ENCODE data around the gene CADM4. TPM values are rescaled to one million over a fixed set of nuclear protein-coding genes. Genes with fewer than 3 reads are reported as not detected.

CADM4 gene
- total RNA-seq, 1 experiment from 2014 or later, result 28.7 TPM

DNA sequence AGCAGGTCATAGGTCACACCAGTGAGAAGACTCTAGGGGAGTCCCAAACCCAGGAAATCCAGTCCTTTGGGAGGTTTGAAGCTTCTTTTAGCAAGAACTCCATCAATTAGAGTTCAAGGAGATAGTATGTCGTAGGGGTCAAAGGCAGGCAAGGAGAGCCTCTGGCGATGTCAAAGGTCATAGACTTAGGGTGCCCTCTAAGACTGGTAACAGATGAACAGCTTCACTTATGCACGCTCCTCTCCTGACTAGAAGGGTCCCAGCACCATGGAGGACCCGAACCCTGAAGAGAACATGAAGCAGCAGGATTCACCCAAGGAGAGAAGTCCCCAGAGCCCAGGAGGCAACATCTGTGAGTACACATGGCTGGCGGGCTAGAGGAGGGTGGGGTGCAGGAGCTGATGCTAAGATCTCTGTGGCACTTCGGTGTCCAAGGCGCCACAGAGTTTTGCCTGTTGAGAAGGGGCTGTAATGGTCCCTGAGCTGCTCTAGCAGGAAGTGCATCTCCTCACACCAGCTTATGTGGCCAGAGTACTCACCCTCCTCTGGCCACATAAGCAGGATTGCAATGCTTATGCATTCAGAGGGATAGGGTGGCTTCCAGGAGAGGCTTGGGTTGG lies 42.7 kb downstream of the CADM4 start:
- peaks cover 12% of the 10 kb centered on the region for H3K4me1 ChIP-seq (ENCODE audit: insufficient read depth, low read length, poor library complexity, severe bottlenecking)
- H3K27ac ChIP-seq (ENCODE audit: low read depth, low read length, poor library complexity, severe bottlenecking), result peak overlapping the region; percentile 96
- peak overlapping the region; percentile 78 for H3K4me3 ChIP-seq (ENCODE audit: low read depth, low read length, poor library complexity, severe bottlenecking)
- no peak for DNase-seq (ENCODE audit: low spot score)
- intact Hi-C loops (cut with micrococcal nuclease; ENCODE audit: unreplicated experiment), result loop anchor here (1.0 to 5.0 kb wide), 5 partner anchors 22 to 150 kb away; partner anchors contain the start of genes PINLYP, XRCC1, ZNF428 and ZNF575
- ChIA-PET CTCF (no interaction called here), POLR2A (ENCODE audit: low non-redundant PET) (no interaction called here)
- peaks cover 31% of the 10 kb centered on the region for H3K36me3 ChIP-seq (ENCODE audit: insufficient read depth, low read length, poor library complexity, severe bottlenecking)
- BruUV-seq (replicated peaks), result no TSS peak
- H3K27me3 ChIP-seq (replicated peaks; ENCODE audit: insufficient read depth, low read depth, low read length, poor library complexity), result no peaks in the 10 kb centered on the region
- TF ChIP-seq, protein P1, sequence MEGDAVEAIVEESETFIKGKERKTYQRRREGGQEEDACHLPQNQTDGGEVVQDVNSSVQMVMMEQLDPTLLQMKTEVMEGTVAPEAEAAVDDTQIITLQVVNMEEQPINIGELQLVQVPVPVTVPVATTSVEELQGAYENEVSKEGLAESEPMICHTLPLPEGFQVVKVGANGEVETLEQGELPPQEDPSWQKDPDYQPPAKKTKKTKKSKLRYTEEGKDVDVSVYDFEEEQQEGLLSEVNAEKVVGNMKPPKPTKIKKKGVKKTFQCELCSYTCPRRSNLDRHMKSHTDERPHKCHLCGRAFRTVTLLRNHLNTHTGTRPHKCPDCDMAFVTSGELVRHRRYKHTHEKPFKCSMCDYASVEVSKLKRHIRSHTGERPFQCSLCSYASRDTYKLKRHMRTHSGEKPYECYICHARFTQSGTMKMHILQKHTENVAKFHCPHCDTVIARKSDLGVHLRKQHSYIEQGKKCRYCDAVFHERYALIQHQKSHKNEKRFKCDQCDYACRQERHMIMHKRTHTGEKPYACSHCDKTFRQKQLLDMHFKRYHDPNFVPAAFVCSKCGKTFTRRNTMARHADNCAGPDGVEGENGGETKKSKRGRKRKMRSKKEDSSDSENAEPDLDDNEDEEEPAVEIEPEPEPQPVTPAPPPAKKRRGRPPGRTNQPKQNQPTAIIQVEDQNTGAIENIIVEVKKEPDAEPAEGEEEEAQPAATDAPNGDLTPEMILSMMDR (conservative IDR thresholded peaks at IDR 0.05; ENCODE audit: low read depth, low read length), result no peak
- H3K9me3 ChIP-seq (ENCODE audit: low read depth, low read length, poor library complexity, severe bottlenecking), result no peaks in the 10 kb centered on the region

DNA sequence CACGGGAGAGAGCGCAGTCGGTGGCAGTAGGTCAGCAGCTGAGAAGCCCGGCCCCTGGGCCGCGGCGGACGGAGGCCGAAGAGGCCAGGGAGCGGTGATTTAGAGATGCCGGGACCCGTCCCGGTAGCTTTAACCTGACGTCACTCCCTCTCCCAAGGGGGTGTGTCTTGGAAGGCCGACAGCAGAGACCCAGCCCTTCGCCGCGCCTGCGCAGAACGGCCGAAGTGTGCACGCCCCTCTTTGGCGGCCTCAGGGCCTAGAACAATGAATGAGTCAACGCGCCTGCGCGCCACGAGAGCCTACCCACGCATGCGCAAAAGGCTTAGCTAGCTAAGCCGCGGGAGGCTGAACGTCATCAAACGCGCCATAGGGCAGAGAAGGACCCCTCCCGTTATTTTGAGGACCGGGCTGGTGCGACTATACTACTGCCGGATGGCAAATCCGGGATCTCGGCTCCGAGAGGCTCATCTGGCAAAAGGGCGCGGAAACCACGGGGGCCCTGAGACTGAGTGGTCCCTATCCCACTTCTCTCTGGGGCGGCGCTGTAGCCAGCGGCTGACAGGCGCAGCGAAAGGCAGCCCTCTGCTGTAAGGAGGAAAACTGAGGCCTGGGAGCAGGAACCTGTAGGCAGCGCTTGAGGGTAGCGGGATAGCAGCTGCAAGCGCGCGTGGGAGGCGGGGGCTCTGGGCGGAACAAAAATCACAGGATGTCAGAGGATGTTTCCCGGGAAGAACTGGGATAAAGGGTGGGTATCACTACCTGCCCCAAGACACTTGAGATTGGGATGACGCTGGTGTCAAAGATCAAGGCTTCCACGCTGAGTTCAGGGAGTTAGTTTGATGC lies 43.4 kb downstream of the CADM4 start, which contains the start of the genes IRGQ and ZNF576:
Gene IRGQ, minus strand, starts transcription at position 136 of the 843 bp plus-strand sequence. CDS start 796 bp downstream, outside the sequence.
Gene ZNF576, plus strand, starts transcription at position 597 of the 843 bp plus-strand sequence. CDS start 514 bp downstream, outside the sequence.
- no peaks in the 10 kb centered on the region for H3K9me3 ChIP-seq (ENCODE audit: low read depth, low read length, poor library complexity, severe bottlenecking)
- intact Hi-C loops (cut with micrococcal nuclease; ENCODE audit: unreplicated experiment), result loop anchor here (1.0 to 5.0 kb wide), 5 partner anchors 21 to 149 kb away; partner anchors contain the start of genes PINLYP, XRCC1, ZNF428 and ZNF575
- peak; percentile 99 for DNase-seq (ENCODE audit: low spot score)
- ChIA-PET CTCF (interaction anchor here (0.6 to 0.9 kb wide), 3 partner anchors 39 to 1890 kb away, joined by 3 to 13 read pairs (median 7); no protein-coding TSS in a partner anchor), POLR2A (ENCODE audit: low non-redundant PET) (interaction anchor here (0.5 to 0.8 kb wide), 3 partner anchors 12 to 451 kb away, joined by 4 to 14 read pairs (median 5); no protein-coding TSS in a partner anchor)
- peak within 1 kb of the TSS; percentile 96 for H3K27ac ChIP-seq (ENCODE audit: low read depth, low read length, poor library complexity, severe bottlenecking)
- BruUV-seq (replicated peaks), result TSS peak; percentile 38
- H3K27me3 ChIP-seq (replicated peaks; ENCODE audit: insufficient read depth, low read depth, low read length, poor library complexity), result no peaks in the 10 kb centered on the region
- TF ChIP-seq, protein P1 (conservative IDR thresholded peaks at IDR 0.05; ENCODE audit: low read depth, low read length), result no peak; the same call in 1 of the 2 replicates
- TF ChIP-seq EZH2 (IDR thresholded peaks at IDR 0.05; ENCODE audit: borderline replicate concordance, low read depth, low read length, poor library complexity, severe bottlenecking), result no peak
- peak within 1 kb of the TSS; percentile 78 for H3K4me3 ChIP-seq (ENCODE audit: low read depth, low read length, poor library complexity, severe bottlenecking)
- H3K4me1 ChIP-seq (ENCODE audit: insufficient read depth, low read length, poor library complexity, severe bottlenecking), result peaks cover 12% of the 10 kb centered on the region
- peaks cover 31% of the 10 kb centered on the region for H3K36me3 ChIP-seq (ENCODE audit: insufficient read depth, low read length, poor library complexity, severe bottlenecking)

DNA sequence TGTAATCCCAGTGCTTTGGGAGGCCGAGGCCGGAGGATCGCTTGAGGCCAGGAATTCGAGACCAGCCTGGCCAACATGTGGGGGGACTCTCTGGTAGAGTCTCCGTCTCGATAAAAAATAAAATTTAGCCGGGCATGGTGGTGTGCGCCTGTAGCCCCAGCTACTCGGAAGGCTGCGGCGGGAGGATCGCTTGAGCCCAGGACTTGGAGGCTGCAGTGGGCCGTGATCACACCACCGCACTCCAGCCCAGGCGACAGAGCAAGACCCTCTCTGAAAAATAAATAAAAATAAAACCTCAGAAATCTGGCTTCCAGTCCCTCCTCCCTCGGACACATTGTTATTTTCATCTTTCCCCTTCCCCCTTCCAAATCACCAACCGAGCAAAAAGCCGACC lies 44.0 kb downstream of the CADM4 start:
- Histone ChIP-seq H3K36me3 (ENCODE audit: insufficient read depth, low read length, poor library complexity, severe bottlenecking) (peaks cover 25% of the 10 kb centered on the region), H3K27me3 (replicated peaks; ENCODE audit: insufficient read depth, low read depth, low read length, poor library complexity) (no peaks in the 10 kb centered on the region), H3K4me1 (ENCODE audit: insufficient read depth, low read length, poor library complexity, severe bottlenecking) (peaks cover 12% of the 10 kb centered on the region), H3K4me3 (ENCODE audit: low read depth, low read length, poor library complexity, severe bottlenecking) (peak overlapping the region; percentile 78), H3K27ac (ENCODE audit: low read depth, low read length, poor library complexity, severe bottlenecking) (peak overlapping the region; percentile 88), H3K9me3 (ENCODE audit: low read depth, low read length, poor library complexity, severe bottlenecking) (no peaks in the 10 kb centered on the region)
- TSS peak; percentile 85 for BruUV-seq (replicated peaks)
- peak; percentile 17 for DNase-seq (ENCODE audit: low spot score)
- ChIA-PET CTCF (interaction anchor here (0.6 to 2.1 kb wide), 4 partner anchors 38 to 1890 kb away, joined by 3 to 25 read pairs (median 10); no protein-coding TSS in a partner anchor), POLR2A (ENCODE audit: low non-redundant PET) (interaction anchor here (0.5 to 0.8 kb wide), 3 partner anchors 12 to 451 kb away, joined by 4 to 14 read pairs (median 5); no protein-coding TSS in a partner anchor)
- intact Hi-C loops (cut with micrococcal nuclease; ENCODE audit: unreplicated experiment), result loop anchor here (5.0 kb wide), 1 partner anchor 148 kb away; no protein-coding TSS in a partner anchor
- TF ChIP-seq, protein P1 (conservative IDR thresholded peaks at IDR 0.05; ENCODE audit: low read depth, low read length), result no peak
- no peak for TF ChIP-seq EZH2 (IDR thresholded peaks at IDR 0.05; ENCODE audit: borderline replicate concordance, low read depth, low read length, poor library complexity, severe bottlenecking)
